ENCODE data around the gene ZNF532. TPM values are rescaled to one million over a fixed set of nuclear protein-coding genes. Genes with fewer than 3 reads are reported as not detected.

ZNF532 gene
- total and polyA plus RNA-seq, 2 donors (not counting 3 experiments of a cell fraction or from before 2014, with no cell fraction given): 42.3 to 70.1 TPM

DNA sequence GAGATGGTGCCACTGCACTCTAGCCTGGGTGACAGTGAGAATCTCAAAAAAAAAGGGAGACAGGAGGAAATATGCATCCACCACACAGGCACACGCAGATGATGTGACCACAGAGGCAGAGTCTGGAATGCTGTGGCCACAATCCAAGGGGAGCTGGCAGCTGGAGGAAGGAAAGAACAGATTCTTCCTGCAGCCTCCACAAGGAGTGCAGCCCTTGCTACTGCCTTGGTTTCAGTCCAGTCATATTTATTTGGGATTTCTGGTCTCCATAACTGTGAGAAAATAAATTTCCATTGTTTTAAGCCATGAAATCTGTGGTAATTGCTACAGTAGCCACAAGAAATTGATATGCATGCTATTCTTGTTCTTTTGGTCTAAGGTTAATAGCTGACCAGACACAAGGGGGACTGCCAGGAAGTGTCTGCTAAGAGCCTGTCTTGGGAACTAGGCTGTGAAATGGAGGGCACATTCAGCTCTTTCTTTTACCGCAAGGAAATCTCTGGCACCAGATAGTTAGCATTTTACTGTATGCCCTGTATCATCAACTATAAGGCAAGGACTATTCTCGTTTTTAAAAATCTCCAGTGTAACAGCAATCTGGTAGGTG, 141.9 kb downstream of the ZNF532 start:
- no peaks in the 10 kb centered on the region for H3K9me1 ChIP-seq (replicated peaks; ENCODE audit: control insufficient read depth, extremely low read depth, insufficient read depth, low read length)
- TF ChIP-seq JUN (IDR thresholded peaks at IDR 0.05; ENCODE audit: borderline replicate concordance, insufficient read depth, insufficient read length, low read depth) (no peak), MYC (IDR thresholded peaks at IDR 0.05; ENCODE audit: low read depth, low read length) (no peak), GATA2 (IDR thresholded peaks at IDR 0.05; ENCODE audit: insufficient read depth, insufficient read length, low read depth, low read length) (no peak)
- no peak overlapping the region for H2AFZ ChIP-seq (ENCODE audit: low read depth, low read length)
- peaks cover 7% of the 10 kb centered on the region for H3K4me1 ChIP-seq (ENCODE audit: control insufficient read depth, extremely low read depth, insufficient read depth, low read length)
- H3K79me2 ChIP-seq (ENCODE audit: control insufficient read depth, insufficient read depth, low read length): no peaks in the 10 kb centered on the region
- no peak overlapping the region for H3K9ac ChIP-seq (replicated peaks; ENCODE audit: extremely low read depth, insufficient read depth, low read length)
- H4K20me1 ChIP-seq (replicated peaks; ENCODE audit: control insufficient read depth, extremely low read depth, insufficient read depth, low read length): no peaks in the 10 kb centered on the region
- dilution Hi-C loops (cut with MboI; ENCODE audit: extremely low pct_ligation_motif_present, low sequenced_read_pairs): no loop called here
- BruUV-seq (replicated peaks): no TSS peak
- intact Hi-C loops (cut with micrococcal nuclease): no loop called here
- no peak overlapping the region for H3K4me2 ChIP-seq (ENCODE audit: insufficient read depth, low read length)
- DNase-seq (ENCODE audit: low read depth, low spot score): no peak
- H3K27ac ChIP-seq (ENCODE audit: insufficient read depth, low read depth, low read length): no peak overlapping the region
- H3K27me3 ChIP-seq (ENCODE audit: control insufficient read depth in 2 of 2, insufficient read depth in 2 of 2, low read length in 2 of 2): no peaks in the 10 kb centered on the region
- no peak for FAIRE-seq
- no peaks in the 10 kb centered on the region for H3K36me3 ChIP-seq (ENCODE audit: control insufficient read depth in 2 of 2, extremely low read depth in 1 of 2, insufficient read depth in 2 of 2, low read length in 2 of 2)
- ChIA-PET POLR2A (no interaction called here), CTCF (interaction anchor here (0.8 kb wide), 1 partner anchor 238 kb away, joined by 3 read pairs; no protein-coding TSS in a partner anchor)
- no peaks in the 10 kb centered on the region for H3K9me3 ChIP-seq (replicated peaks; ENCODE audit: control insufficient read depth, insufficient read depth, low read length)
- H3K4me3 ChIP-seq (replicated peaks in 1 of 3; ENCODE audit: insufficient read depth in 1 of 3, low read depth in 1 of 3, low read length in 3 of 3): no peak overlapping the region

- H3K27me3 ChIP-seq (ENCODE audit: control insufficient read depth in 2 of 2, insufficient read depth in 2 of 2, low read length in 2 of 2): no peaks in the 10 kb centered on the region
- H3K79me2 ChIP-seq (ENCODE audit: control insufficient read depth, insufficient read depth, low read length): no peaks in the 10 kb centered on the region
- no peaks in the 10 kb centered on the region for H3K9me3 ChIP-seq (replicated peaks; ENCODE audit: control insufficient read depth, insufficient read depth, low read length)
- FAIRE-seq: peak; percentile 55
- dilution Hi-C loops (cut with MboI; ENCODE audit: extremely low pct_ligation_motif_present, low sequenced_read_pairs): no loop called here
- no TSS peak for BruUV-seq (replicated peaks)
- H3K9ac ChIP-seq (replicated peaks; ENCODE audit: extremely low read depth, insufficient read depth, low read length): no peak overlapping the region
- no peaks in the 10 kb centered on the region for H4K20me1 ChIP-seq (replicated peaks; ENCODE audit: control insufficient read depth, extremely low read depth, insufficient read depth, low read length)
- ChIA-PET CTCF (interaction anchor here (0.7 to 1.5 kb wide), 5 partner anchors 13 to 225 kb away, joined by 3 to 7 read pairs (median 3); no protein-coding TSS in a partner anchor), POLR2A (no interaction called here)
- H3K9me1 ChIP-seq (replicated peaks; ENCODE audit: control insufficient read depth, extremely low read depth, insufficient read depth, low read length): no peaks in the 10 kb centered on the region
- TF ChIP-seq, protein P1, sequence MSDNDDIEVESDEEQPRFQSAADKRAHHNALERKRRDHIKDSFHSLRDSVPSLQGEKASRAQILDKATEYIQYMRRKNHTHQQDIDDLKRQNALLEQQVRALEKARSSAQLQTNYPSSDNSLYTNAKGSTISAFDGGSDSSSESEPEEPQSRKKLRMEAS (IDR thresholded peaks at IDR 0.05; ENCODE audit: insufficient read depth, insufficient read length): no peak
- no peak for TF ChIP-seq GATA2 (IDR thresholded peaks at IDR 0.05; ENCODE audit: insufficient read depth, insufficient read length, low read depth, low read length)
- no peak for TF ChIP-seq POLR2AphosphoS5 (IDR thresholded peaks at IDR 0.05; ENCODE audit: insufficient read depth, low read depth, low read length)
- no peak for TF ChIP-seq JUN (IDR thresholded peaks at IDR 0.05; ENCODE audit: borderline replicate concordance, insufficient read depth, insufficient read length, low read depth)
- no peak for TF ChIP-seq FOS (IDR thresholded peaks at IDR 0.05; ENCODE audit: borderline replicate concordance, insufficient read depth, low read length)
- no peak for TF ChIP-seq POLR2A (IDR thresholded peaks at IDR 0.05; ENCODE audit: low read depth, low read length)
- no peak for TF ChIP-seq CTCF (IDR thresholded peaks at IDR 0.05; ENCODE audit: extremely low read depth in 1 of 2, insufficient read depth in 1 of 2, low read depth in 1 of 2, low read length in 2 of 2)
- TF ChIP-seq MYC (IDR thresholded peaks at IDR 0.05; ENCODE audit: low read depth, low read length): no peak
- no peak for TF ChIP-seq EZH2 (IDR thresholded peaks at IDR 0.05; ENCODE audit: borderline replicate concordance, low read depth, low read length, severe bottlenecking)
- H3K4me3 ChIP-seq (replicated peaks in 1 of 3; ENCODE audit: insufficient read depth in 1 of 3, low read depth in 1 of 3, low read length in 3 of 3): no peak overlapping the region
- no peak overlapping the region for H3K27ac ChIP-seq (ENCODE audit: insufficient read depth, low read depth, low read length)
- no peak overlapping the region for H3K4me2 ChIP-seq (ENCODE audit: insufficient read depth, low read length)
- DNase-seq (ENCODE audit: low read depth, low spot score): no peak
- H2AFZ ChIP-seq (ENCODE audit: low read depth, low read length): peak overlapping the region; percentile 15
- H3K4me1 ChIP-seq (ENCODE audit: control insufficient read depth, extremely low read depth, insufficient read depth, low read length): peaks cover 11% of the 10 kb centered on the region
- intact Hi-C loops (cut with micrococcal nuclease): no loop called here
- H3K36me3 ChIP-seq (ENCODE audit: control insufficient read depth in 2 of 2, extremely low read depth in 1 of 2, insufficient read depth in 2 of 2, low read length in 2 of 2): no peaks in the 10 kb centered on the region
Measured at GRCh38 chr18:59008302-59008974, 143.8 kb downstream of the ZNF532 start.
